HEK293T (cell line): ENCODE data around the gene SLC9A9.

Experiments used
- ARNT ChIP-seq: fragments of 450-650 bp; IDR thresholded peaks from 2 replicates; pipeline ENCODE4 v1.6.1; 2017; ENCODE audit warnings: mild to moderate bottlenecking
- BHLHE40 ChIP-seq: fragments of 450-650 bp; IDR thresholded peaks from 2 replicates; pipeline ENCODE4 v1.6.1; 2016; ENCODE audit warnings: mild to moderate bottlenecking, moderate library complexity, borderline replicate concordance
- CTBP1 ChIP-seq: fragments of 450-650 bp; IDR thresholded peaks from 2 replicates; pipeline ENCODE4 v1.6.1; 2016; ENCODE audit warnings: borderline replicate concordance
- FOXA1 ChIP-seq: fragments of 450-650 bp; IDR thresholded peaks from 2 replicates; pipeline ENCODE4 v1.6.1; 2016; ENCODE audit warnings: mild to moderate bottlenecking
- FOXM1 ChIP-seq: fragments of 450-650 bp; IDR thresholded peaks from 2 replicates; pipeline ENCODE4 v1.6.1; 2017; ENCODE audit warnings: mild to moderate bottlenecking, borderline replicate concordance
- L3MBTL2 ChIP-seq: fragments of 450-650 bp; conservative IDR thresholded peaks from 2 replicates; pipeline ENCODE4 v1.6.1; 2016; ENCODE audit warnings: mild to moderate bottlenecking
- NFRKB ChIP-seq: fragments of 450-650 bp; IDR thresholded peaks from 2 replicates; pipeline ENCODE4 v1.6.1; 2016; ENCODE audit warnings: mild to moderate bottlenecking, moderate library complexity
- PKNOX1 ChIP-seq: fragments of 450-650 bp; IDR thresholded peaks from 2 replicates; pipeline ENCODE4 v1.6.1; 2016
- SP1 ChIP-seq: fragments of 450-650 bp; IDR thresholded peaks from 2 replicates; pipeline ENCODE4 v1.6.1; 2017
- SUZ12 ChIP-seq: fragments of 450-650 bp; IDR thresholded peaks from 2 replicates; pipeline ENCODE4 v1.6.1; 2016; ENCODE audit warnings: mild to moderate bottlenecking
- TARDBP ChIP-seq: fragments of 450-650 bp; IDR thresholded peaks from 2 replicates; pipeline ENCODE4 v1.6.1; 2016
- ZNF384 ChIP-seq: fragments of 450-650 bp; IDR thresholded peaks from 2 replicates; pipeline ENCODE4 v1.6.1; 2016

- TF ChIP-seq CTBP1 (no peak), FOXA1 (no peak), SUZ12 (no peak), L3MBTL2 (no peak), BHLHE40 (no peak), FOXM1 (no peak), SP1 (no peak), TARDBP (no peak), ZNF384 (no peak), PKNOX1 (no peak), NFRKB (no peak), ARNT (no peak)
Observed at GRCh38 chr3:143358155-143358792, 490.0 kb downstream of the SLC9A9 start.
